ENCODE data around the gene SORCS2.

SORCS2 gene

DNA sequence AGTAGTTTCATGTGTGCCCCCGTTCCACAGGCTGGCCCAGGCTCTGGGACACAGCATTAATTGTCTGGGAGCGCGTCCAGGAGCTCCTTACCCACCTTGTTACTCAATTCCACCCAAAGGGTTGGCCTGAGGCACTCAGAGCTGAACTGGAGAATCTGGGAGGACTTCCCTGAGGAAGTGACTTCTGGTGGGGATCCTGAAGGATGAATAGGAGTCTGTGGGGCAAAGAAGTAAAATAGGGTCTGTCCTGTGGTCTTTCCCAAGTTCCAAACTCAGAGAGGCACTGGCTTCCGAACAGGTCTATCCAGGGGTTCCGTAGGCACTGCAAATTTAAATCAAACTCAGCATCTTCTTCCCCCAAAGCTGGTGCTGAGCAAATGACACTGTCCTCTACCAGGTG lies 543.1 kb downstream of the SORCS2 start:
- Histone ChIP-seq H3K36me3 (ENCODE audit: insufficient read depth, low read length) (no peaks in the 10 kb centered on the region), H3K4me2 (ENCODE audit: insufficient read depth, low read length) (no peak overlapping the region), H3K9me3 (ENCODE audit: insufficient read depth, low read length, severe bottlenecking) (no peaks in the 10 kb centered on the region), H3K4me3 (ENCODE audit: low read depth in 1 of 2, low read length in 2 of 2) (no peak overlapping the region), H3K4me1 (ENCODE audit: insufficient read depth, low read length) (peaks cover 6% of the 10 kb centered on the region; the same call in 1 of the 2 replicates), H4K20me1 (ENCODE audit: insufficient read depth, low read length) (peaks cover 4% of the 10 kb centered on the region; the same call in 1 of the 2 replicates), H3K27me3 (ENCODE audit: insufficient read depth, low read length, poor library complexity) (no peaks in the 10 kb centered on the region), H2AFZ (ENCODE audit: low read depth, low read length) (no peak overlapping the region), H3K79me2 (ENCODE audit: insufficient read depth, low read length) (no peaks in the 10 kb centered on the region), H3K9ac (ENCODE audit: low read depth, low read length) (no peak overlapping the region), H3K27ac (ENCODE audit: low read length) (no peak overlapping the region)
- ATAC-seq (ENCODE audit: insufficient read depth, low read depth) (no peak), DNase-seq (no peak)
- TF ChIP-seq, protein P1, sequence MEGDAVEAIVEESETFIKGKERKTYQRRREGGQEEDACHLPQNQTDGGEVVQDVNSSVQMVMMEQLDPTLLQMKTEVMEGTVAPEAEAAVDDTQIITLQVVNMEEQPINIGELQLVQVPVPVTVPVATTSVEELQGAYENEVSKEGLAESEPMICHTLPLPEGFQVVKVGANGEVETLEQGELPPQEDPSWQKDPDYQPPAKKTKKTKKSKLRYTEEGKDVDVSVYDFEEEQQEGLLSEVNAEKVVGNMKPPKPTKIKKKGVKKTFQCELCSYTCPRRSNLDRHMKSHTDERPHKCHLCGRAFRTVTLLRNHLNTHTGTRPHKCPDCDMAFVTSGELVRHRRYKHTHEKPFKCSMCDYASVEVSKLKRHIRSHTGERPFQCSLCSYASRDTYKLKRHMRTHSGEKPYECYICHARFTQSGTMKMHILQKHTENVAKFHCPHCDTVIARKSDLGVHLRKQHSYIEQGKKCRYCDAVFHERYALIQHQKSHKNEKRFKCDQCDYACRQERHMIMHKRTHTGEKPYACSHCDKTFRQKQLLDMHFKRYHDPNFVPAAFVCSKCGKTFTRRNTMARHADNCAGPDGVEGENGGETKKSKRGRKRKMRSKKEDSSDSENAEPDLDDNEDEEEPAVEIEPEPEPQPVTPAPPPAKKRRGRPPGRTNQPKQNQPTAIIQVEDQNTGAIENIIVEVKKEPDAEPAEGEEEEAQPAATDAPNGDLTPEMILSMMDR (IDR thresholded peaks at IDR 0.05; ENCODE audit: borderline replicate concordance, extremely low read depth, low read length, poor library complexity, severe bottlenecking) = no peak
- TF ChIP-seq EZH2 (IDR thresholded peaks at IDR 0.05; ENCODE audit: borderline replicate concordance, low read depth, low read length, severe bottlenecking) = no peak

DNA sequence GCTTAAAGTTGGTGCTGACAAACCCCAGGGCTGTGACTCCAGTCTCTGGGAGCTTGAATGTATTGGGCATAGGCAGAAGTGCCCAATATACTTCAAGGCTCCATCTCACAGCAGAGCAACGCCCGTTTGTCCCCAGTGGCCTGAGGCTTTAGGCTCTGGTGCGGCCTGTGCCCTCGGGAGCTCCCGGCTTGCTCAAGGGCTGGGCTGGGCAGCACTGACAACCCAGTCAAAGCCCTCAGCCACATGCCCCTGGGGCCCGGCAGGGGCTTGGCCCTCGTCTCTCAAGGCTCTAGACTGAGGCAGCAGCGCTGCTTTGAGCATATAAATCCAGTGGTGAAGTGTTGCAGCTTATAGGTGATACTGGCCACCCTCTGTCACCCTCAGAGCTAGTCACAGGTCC lies 543.6 kb downstream of the SORCS2 start:
- no peaks in the 10 kb centered on the region for H3K27me3 ChIP-seq (ENCODE audit: insufficient read depth, low read length, poor library complexity)
- H3K4me2 ChIP-seq (ENCODE audit: insufficient read depth, low read length) = no peak overlapping the region
- TF ChIP-seq, protein P1 (IDR thresholded peaks at IDR 0.05; ENCODE audit: borderline replicate concordance, extremely low read depth, low read length, poor library complexity, severe bottlenecking) = no peak
- TF ChIP-seq EZH2 (IDR thresholded peaks at IDR 0.05; ENCODE audit: borderline replicate concordance, low read depth, low read length, severe bottlenecking) = no peak

DNA sequence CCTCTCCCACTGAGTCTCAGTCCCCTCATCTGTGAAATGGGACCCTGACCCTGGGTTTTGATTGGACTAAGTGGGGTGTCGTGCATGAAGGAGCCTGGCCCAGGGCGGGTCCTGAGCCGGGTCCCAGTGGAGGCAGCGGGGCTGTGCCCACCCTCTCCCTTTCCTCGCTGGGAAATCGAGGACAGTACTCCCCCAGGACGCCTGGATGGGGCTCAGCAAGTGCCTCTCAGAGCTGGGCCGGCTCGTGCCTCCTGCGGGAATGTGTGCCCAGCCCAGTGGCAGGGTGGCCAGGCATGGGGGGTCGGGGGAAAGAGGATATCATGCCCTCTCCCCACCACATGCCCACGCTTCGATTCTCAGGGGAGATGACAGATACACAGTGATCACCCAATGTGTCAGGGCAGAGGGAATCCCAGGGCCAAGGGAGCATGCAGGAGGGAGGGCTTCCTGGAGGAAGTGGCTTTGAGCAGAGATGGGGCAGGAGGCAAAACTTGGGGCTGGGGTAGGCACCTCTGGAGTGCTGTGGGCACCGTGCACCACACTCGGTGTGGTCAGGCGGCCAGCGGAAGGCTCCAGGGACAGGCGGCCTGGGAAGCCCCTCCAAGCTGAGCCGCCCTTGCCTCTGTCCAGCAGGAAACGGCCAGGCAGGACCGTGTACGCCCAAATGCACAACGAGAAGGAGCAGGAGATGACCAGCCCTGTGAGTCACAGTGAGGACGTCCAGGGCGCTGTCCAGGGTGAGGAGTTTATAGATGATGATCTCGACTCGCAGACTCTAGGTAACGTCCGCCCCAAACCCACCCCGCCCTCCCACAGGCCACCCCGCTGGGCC lies 544.3 kb downstream of the SORCS2 start:
- H3K79me2 ChIP-seq (ENCODE audit: insufficient read depth, low read length) = no peaks in the 10 kb centered on the region
- no peak for ATAC-seq (ENCODE audit: insufficient read depth, low read depth)
- H3K4me3 ChIP-seq (ENCODE audit: low read depth in 1 of 2, low read length in 2 of 2) = no peak overlapping the region
- peaks cover 6% of the 10 kb centered on the region; the same call in 1 of the 2 replicates for H3K4me1 ChIP-seq (ENCODE audit: insufficient read depth, low read length)
- TF ChIP-seq, protein P1 (IDR thresholded peaks at IDR 0.05; ENCODE audit: borderline replicate concordance, extremely low read depth, low read length, poor library complexity, severe bottlenecking) = no peak
- TF ChIP-seq EZH2 (IDR thresholded peaks at IDR 0.05; ENCODE audit: borderline replicate concordance, low read depth, low read length, severe bottlenecking) = no peak
- H3K9me3 ChIP-seq (ENCODE audit: insufficient read depth, low read length, severe bottlenecking) = no peaks in the 10 kb centered on the region
- H3K27me3 ChIP-seq (ENCODE audit: insufficient read depth, low read length, poor library complexity) = no peaks in the 10 kb centered on the region
- DNase-seq = no peak
- H4K20me1 ChIP-seq (ENCODE audit: insufficient read depth, low read length) = peaks cover 4% of the 10 kb centered on the region; the same call in 1 of the 2 replicates
- no peak overlapping the region for H2AFZ ChIP-seq (ENCODE audit: low read depth, low read length)
- H3K36me3 ChIP-seq (ENCODE audit: insufficient read depth, low read length) = no peaks in the 10 kb centered on the region
- H3K4me2 ChIP-seq (ENCODE audit: insufficient read depth, low read length) = no peak overlapping the region
- no peak overlapping the region for H3K27ac ChIP-seq (ENCODE audit: low read length)
- H3K9ac ChIP-seq (ENCODE audit: low read depth, low read length) = no peak overlapping the region

More for the DNA sequence above, 543.6 kb downstream of the SORCS2 start:
- H3K4me3 ChIP-seq (ENCODE audit: low read depth in 1 of 2, low read length in 2 of 2) = no peak overlapping the region
- H2AFZ ChIP-seq (ENCODE audit: low read depth, low read length) = no peak overlapping the region
- H3K9ac ChIP-seq (ENCODE audit: low read depth, low read length) = no peak overlapping the region
- no peaks in the 10 kb centered on the region for H3K9me3 ChIP-seq (ENCODE audit: insufficient read depth, low read length, severe bottlenecking)
- H3K79me2 ChIP-seq (ENCODE audit: insufficient read depth, low read length) = no peaks in the 10 kb centered on the region
- H3K4me1 ChIP-seq (ENCODE audit: insufficient read depth, low read length) = peaks cover 6% of the 10 kb centered on the region; the same call in 1 of the 2 replicates
- ATAC-seq (ENCODE audit: insufficient read depth, low read depth) (no peak), DNase-seq (no peak)
- no peaks in the 10 kb centered on the region for H3K36me3 ChIP-seq (ENCODE audit: insufficient read depth, low read length)
- H4K20me1 ChIP-seq (ENCODE audit: insufficient read depth, low read length) = peaks cover 4% of the 10 kb centered on the region; the same call in 1 of the 2 replicates
- H3K27ac ChIP-seq (ENCODE audit: low read length) = no peak overlapping the region
